ENCODE data around the gene MBD3L2. TPM values are rescaled to one million over a fixed set of nuclear protein-coding genes. Genes with fewer than 3 reads are reported as not detected.
"Not testable (repeated sequence)": the region's sequence is repeated elsewhere in the genome, so short reads cannot be mapped to it uniquely, and the experiment has no call there.

MBD3L2 gene
- not detected for total RNA-seq

DNA sequence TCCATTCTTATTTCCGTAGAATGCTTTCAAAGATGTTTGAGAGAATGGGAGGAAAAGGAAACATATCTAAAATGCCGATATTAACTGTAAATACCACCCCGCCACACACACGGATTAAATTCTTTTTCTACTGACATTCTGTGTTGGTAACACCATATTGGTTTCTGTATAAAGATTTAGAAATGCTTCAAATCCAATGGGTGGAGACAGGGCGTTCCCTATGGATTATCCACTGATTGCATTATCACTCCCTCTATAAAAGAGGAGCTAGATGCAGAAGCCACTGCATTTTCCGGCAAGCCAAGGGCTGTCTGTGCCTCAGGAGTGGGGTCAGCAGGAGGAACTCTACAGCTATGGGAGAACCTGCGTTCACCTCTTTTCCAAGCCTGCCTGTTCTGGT is at the start of gene MBD3L2:
Gene MBD3L2 (plus strand): TSS at position 301 of the 400 bp plus-strand sequence. CDS start 53 bp downstream, at position 354.
- DNase-seq (ENCODE audit: low spot score); ATAC-seq: not testable (repeated sequence)

DNA sequence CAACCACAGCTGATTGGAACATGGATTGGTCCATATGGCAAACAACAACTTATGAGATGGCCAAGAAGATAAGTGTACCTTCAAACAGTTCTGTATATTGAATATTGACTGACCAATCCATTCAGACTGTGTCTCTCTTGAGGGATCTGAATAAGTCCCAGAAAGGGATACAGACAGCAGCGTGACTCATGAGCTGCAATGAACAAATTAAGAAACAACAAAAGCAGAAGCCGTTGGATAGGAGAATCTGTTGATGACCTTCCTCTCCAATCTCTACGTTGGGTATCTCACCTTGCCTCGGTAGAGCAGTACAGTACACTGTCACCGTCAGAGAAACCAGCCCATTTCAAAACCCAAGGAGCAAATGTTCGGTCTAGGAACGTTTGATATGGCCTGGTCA is 49.2 kb upstream of the MBD3L2 start:
- no peak for DNase-seq (ENCODE audit: low spot score)

DNA sequence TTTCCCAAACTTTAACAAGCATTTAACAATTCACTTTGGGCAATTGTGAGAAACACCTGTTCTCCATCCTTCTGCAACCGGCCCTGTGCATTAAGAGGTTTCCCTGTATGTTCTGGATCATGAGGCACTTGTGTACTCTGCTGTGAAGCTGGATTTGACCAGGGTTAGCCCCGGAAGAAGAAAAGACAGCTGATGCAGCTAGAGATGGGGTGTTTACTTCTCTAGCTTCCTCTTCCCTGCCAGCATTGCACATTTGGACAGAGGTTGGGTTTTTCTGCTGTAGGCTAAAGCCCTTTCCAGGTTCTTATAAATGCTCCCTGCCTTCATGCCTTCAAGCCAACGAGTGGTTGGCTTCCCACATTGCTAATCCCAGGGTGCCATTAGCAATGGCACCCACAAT is 48.8 kb upstream of the MBD3L2 start:
- DNase-seq (ENCODE audit: low spot score) = no peak
- peak; percentile 41 for ATAC-seq

More for the DNA sequence above, 49.2 kb upstream of the MBD3L2 start:
- ATAC-seq = no peak

- DNase-seq (ENCODE audit: low spot score) = no peak
Observed at GRCh38 chr19:7000816-7001215, 48.3 kb upstream of the MBD3L2 start.

GRCh38 chr19:7004313-7004931 is 44.7 kb upstream of the MBD3L2 start:
- no peak for DNase-seq (ENCODE audit: low spot score)

More at GRCh38 chr19:7000816-7001215, 48.3 kb upstream of the MBD3L2 start:
- no peak for ATAC-seq

GRCh38 chr19:7006135-7006704 is 42.9 kb upstream of the MBD3L2 start:
- no peak for ATAC-seq
- no peak for DNase-seq (ENCODE audit: low spot score)

More at GRCh38 chr19:7004313-7004931, 44.7 kb upstream of the MBD3L2 start:
- peak; percentile 78 for ATAC-seq

GRCh38 chr19:7007859-7008258 is 41.3 kb upstream of the MBD3L2 start:
- no peak for DNase-seq (ENCODE audit: low spot score)
- no peak for ATAC-seq

GRCh38 chr19:7010722-7011593 is 38.2 kb upstream of the MBD3L2 start:
- DNase-seq (ENCODE audit: low spot score) (no peak), ATAC-seq (no peak)

DNA sequence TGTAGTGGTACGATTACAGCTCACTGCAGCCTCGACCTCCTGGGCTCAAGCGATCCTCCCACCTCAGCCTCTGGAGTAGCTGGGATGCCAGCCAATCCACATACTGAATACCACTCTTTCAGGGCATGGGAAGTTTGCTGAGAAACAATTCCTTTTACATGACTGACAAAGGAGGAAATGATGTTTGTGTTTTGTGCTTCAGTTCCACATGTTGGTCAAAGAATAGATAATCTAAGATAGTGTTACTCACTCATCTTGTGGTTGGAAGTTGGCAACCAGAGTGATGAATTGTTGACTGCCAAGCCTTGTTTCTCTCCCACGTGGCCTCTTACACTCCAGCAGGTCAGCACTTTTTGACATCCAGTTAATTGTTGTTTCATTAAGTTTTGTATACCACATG is 35.4 kb upstream of the MBD3L2 start:
- ATAC-seq (no peak), DNase-seq (ENCODE audit: low spot score) (no peak)

- ATAC-seq = no peak
- DNase-seq (ENCODE audit: low spot score) = no peak
Observed at GRCh38 chr19:7018828-7019227, 30.3 kb upstream of the MBD3L2 start.

DNA sequence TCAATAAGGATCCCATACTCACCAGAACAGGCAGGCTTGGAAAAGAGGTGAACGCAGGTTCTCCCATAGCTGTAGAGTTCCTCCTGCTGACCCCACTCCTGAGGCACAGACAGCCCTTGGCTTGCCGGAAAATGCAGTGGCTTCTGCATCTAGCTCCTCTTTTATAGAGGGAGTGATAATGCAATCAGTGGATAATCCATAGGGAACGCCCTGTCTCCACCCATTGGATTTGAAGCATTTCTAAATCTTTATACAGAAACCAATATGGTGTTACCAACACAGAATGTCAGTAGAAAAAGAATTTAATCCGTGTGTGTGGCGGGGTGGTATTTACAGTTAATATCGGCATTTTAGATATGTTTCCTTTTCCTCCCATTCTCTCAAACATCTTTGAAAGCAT is 27.8 kb upstream of the MBD3L2 start, which contains the start of gene MBD3L2B:
Gene MBD3L2B (minus strand): TSS at position 101 of the 400 bp plus-strand sequence. CDS start 34 bp downstream, at position 67.
- DNase-seq (ENCODE audit: low spot score); ATAC-seq: not testable (repeated sequence)

DNA sequence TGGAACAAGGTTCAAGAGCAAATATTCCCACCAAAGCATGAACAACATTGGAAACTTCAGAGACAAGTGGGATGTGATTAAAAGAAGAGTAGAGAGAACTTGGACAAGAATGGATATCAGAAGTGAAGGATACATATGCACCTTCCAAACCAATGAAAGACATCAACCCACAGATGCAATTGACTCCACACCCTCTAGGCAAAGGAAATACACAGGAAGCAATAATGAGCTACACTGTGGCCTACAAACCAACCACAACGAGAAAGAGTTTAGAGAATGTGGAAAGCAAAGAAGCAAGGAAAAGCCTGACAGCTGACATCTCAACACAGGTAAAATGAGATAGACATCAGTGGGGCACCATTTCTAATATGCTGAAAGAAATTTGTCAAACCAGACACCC is 20.3 kb upstream of the MBD3L2 start:
- DNase-seq (ENCODE audit: low spot score); ATAC-seq: not testable (repeated sequence)

- ATAC-seq; DNase-seq (ENCODE audit: low spot score): not testable (repeated sequence)
Observed at GRCh38 chr19:7030278-7030677, 18.8 kb upstream of the MBD3L2 start, which contains the start of gene MBD3L5. TSS of gene MBD3L5 (plus strand) at chr19:7030578. CDS start at chr19:7030612, 34 bp downstream.

DNA sequence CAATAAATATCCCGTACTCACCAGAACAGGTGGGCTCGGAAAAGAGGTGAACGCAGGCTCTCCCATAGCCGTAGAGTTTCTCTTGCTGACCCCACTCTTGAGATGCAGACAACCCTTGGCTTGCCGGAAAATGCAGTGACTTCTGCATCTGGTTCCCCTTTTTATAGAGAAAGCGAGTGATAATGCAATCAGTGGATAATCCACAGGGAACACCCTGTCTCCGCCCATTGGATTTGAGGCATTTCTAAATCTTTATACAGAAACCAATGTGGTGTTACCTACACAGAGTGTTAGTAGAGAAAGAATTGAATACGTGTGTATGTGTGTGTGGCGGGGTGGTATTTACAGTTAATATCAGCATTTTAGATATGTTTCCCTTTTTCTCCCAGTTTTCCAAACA is 9.0 kb upstream of the MBD3L2 start, which contains the start of gene MBD3L4:
Gene MBD3L4 (minus strand): TSS at position 101 of the 400 bp plus-strand sequence. CDS start 35 bp downstream, at position 66.
- not testable (repeated sequence) for DNase-seq (ENCODE audit: low spot score); ATAC-seq

GRCh38 chr19:7041563-7041962 is 7.6 kb upstream of the MBD3L2 start:
- ATAC-seq; DNase-seq (ENCODE audit: low spot score): not testable (repeated sequence)

GRCh38 chr19:7051421-7051820 is 2.3 kb downstream of the MBD3L2 start:
- not testable (repeated sequence) for DNase-seq (ENCODE audit: low spot score); ATAC-seq

DNA sequence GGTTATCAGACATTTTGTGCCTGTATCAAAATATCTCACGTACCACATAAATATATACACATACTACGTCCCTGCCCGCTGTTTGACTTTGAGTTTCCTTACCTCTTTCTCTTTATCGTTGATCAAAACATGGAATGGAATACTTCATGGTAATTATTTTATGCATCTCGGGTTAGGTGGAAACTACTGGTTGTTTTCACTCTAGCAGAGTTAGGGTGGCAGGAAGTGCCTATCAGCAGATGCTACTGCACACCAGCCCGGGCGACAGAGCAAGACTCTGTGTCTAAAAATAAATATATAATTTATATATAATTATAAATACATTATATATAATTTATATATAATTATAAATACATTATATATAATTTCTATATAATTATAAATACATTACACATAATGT is 3.8 kb downstream of the MBD3L2 start:
- DNase-seq (ENCODE audit: low spot score); ATAC-seq: not testable (repeated sequence)

DNA sequence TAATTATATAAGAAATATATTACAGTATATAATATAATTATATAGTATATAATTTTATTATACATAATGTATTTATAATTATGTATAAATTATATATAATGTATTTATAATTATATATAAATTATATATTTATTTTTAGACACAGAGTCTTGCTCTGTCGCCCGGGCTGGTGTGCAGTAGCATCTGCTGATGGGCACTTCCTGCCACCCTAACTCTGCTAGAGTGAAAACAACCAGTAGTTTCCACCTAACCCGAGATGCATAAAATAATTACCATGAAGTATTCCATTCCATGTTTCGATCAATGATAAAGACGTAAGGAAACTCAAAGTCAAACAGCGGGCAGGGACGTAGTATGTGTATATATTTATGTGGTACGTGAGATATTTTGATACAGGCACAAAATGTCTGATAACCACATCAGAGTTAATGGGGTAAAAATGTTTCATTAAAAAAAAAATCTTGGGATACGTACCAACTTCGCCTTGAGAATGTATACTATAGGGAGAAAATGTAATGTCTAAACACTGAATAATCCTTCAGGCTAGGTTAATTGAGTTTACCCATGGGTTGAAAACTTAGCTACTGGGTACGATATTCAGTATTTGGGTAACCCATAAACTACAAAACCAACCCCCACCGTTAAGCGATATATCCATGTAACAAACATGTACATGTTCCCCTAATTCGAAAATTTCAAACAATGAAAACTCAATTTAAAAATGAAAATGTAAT is 5.7 kb downstream of the MBD3L2 start:
- not testable (repeated sequence) for ATAC-seq; DNase-seq (ENCODE audit: low spot score)

DNA sequence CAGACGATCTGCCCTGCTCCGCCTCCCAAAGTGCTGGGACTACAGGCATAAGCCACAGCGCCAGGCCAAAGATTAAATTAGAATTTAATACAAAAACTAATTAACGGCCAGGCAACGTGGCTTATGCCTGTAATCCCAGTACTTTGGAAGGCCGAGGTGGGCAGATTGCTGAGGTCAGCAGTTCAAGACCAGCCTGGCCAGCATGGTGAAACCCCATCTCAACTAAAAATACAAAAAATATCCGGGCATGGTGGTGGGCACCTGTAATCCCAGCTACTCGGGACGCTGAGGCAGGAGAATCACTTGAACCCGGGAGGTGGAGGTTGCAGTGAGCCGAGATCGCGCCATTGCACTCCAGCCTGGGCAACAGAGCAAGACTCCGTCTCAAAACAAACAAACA is 6.6 kb downstream of the MBD3L2 start:
- not testable (repeated sequence) for ATAC-seq; DNase-seq (ENCODE audit: low spot score)

- not testable (repeated sequence) for ATAC-seq; DNase-seq (ENCODE audit: low spot score)
Observed at GRCh38 chr19:7056371-7056770, 7.2 kb downstream of the MBD3L2 start.

Data from left lobe of liver (tissue), 2 donors.